Retina (tissue), 1 donor: ENCODE results near the gene KCNH1.
"Not testable (repeated sequence)": the region's sequence is repeated elsewhere in the genome, so short reads cannot be mapped to it uniquely, and the experiment has no call there.

Source experiments
- DNase-seq: peaks from one replicate; pipeline ENCODE4 v3.0.0-alpha.2; 2016

The KCNH1 gene

GRCh38 chr1:210992837-210993236, 141.1 kb downstream of the KCNH1 start:
- no peak for DNase-seq

GRCh38 chr1:210989905-210990304, 144.0 kb downstream of the KCNH1 start:
- DNase-seq: no peak

- no peak for DNase-seq
Observed at GRCh38 chr1:210981490-210981889, 152.5 kb downstream of the KCNH1 start.

GRCh38 chr1:210980082-210980481, 153.9 kb downstream of the KCNH1 start:
- no peak for DNase-seq

GRCh38 chr1:210978974-210979354, 155.0 kb downstream of the KCNH1 start:
- no peak for DNase-seq

GRCh38 chr1:210978316-210978973, 155.5 kb downstream of the KCNH1 start:
- no peak for DNase-seq

GRCh38 chr1:210951279-210951678, 182.7 kb downstream of the KCNH1 start:
- no peak for DNase-seq

- DNase-seq: not testable (repeated sequence)
Observed at GRCh38 chr1:210949940-210950546, 183.9 kb downstream of the KCNH1 start.

- DNase-seq: no peak
Observed at GRCh38 chr1:210949489-210949888, 184.5 kb downstream of the KCNH1 start.

GRCh38 chr1:210949039-210949438, 184.9 kb downstream of the KCNH1 start:
- DNase-seq: no peak

GRCh38 chr1:210944252-210944651, 189.7 kb downstream of the KCNH1 start:
- DNase-seq: no peak

- DNase-seq: no peak
Observed at GRCh38 chr1:210942513-210942912, 191.4 kb downstream of the KCNH1 start.

- no peak for DNase-seq
Observed at GRCh38 chr1:210940081-210940617, 193.8 kb downstream of the KCNH1 start.

GRCh38 chr1:210938416-210938925, 195.5 kb downstream of the KCNH1 start:
- DNase-seq: no peak

- DNase-seq: no peak
Observed at GRCh38 chr1:210937846-210938245, 196.1 kb downstream of the KCNH1 start.

- DNase-seq: no peak
Observed at GRCh38 chr1:210935905-210936304, 198.0 kb downstream of the KCNH1 start.

- no peak for DNase-seq
Observed at GRCh38 chr1:210932104-210932503, 201.8 kb downstream of the KCNH1 start.

GRCh38 chr1:210922666-210923065, 211.3 kb downstream of the KCNH1 start:
- DNase-seq: no peak

GRCh38 chr1:210920716-210921694, 212.9 kb downstream of the KCNH1 start:
- no peak for DNase-seq

- DNase-seq: no peak
Observed at GRCh38 chr1:210920258-210920657, 213.7 kb downstream of the KCNH1 start.

GRCh38 chr1:210918893-210919292, 215.1 kb downstream of the KCNH1 start:
- DNase-seq: no peak

- DNase-seq: no peak
Observed at GRCh38 chr1:210917560-210918169, 216.3 kb downstream of the KCNH1 start.

GRCh38 chr1:210916548-210916947, 217.4 kb downstream of the KCNH1 start:
- DNase-seq: no peak
